K562 (cell line): ENCODE measurements around the gene PPP2R5A. TPM values are rescaled to one million over a fixed set of nuclear protein-coding genes. Genes with fewer than 3 reads are reported as not detected.

Source experiments
- ATAC-seq: fragments of 200-7000 bp; cut with Tn5 transposase; 3 replicates; pipeline ENCODE4 v1.9.1; 2020; ENCODE audit warnings: moderate library complexity
- BruUV-seq: library from RNA; stranded (reverse); fragments of 400-500 nt; replicated peaks from 2 replicates; lab custom pipeline; 2021; lab: Mats Ljungman, UMichigan
- CTCF ChIA-PET: fragments of 300-600 bp; formaldehyde crosslinking; extraction: SDS; loops from one replicate; lab custom pipeline; 2021; ENCODE audit warnings: low intra/inter-chr PET ratio; lab: Yijun Ruan, JAX
- POLR2A ChIA-PET: fragments of 300-600, 350-650 bp; sonication (Branson Sonifier 250); formaldehyde crosslinking; extraction: SDS; loops from one replicate; lab custom pipeline; 2021; ENCODE audit warnings: antibody characterized with exemption, inconsistent platforms; lab: Yijun Ruan, JAX
- DNase-seq, 4 experiments: peaks; one replicate each; pipeline versions ENCODE4 v3.0.0 to v3.0.0-alpha.2; 2011 to 2018; ENCODE audit warnings: low spot score in 3 of 4, mixed read lengths in 3 of 4; ENCODE audit errors: extremely low read depth in 1 of 4
- FAIRE-seq: peaks from 2 replicates; lab custom pipeline; 2011; peaks lifted over from hg19 to GRCh38; lab: Jason Lieb, UNC
- H2AFZ ChIP-seq: 2 replicates; pipeline ENCODE4 v1.6.0; 2011; ENCODE audit warnings: low read depth, low read length, control low read depth, inconsistent platforms
- H3K27ac ChIP-seq: fragments of 200-600 bp; 3 replicates; pipeline ENCODE4 v1.8.0; 2011; ENCODE audit warnings: low read depth, mild to moderate bottlenecking, control low read depth, inconsistent platforms, low read length, moderate library complexity, mixed read lengths; ENCODE audit errors: extremely low read depth
- H3K27me3 ChIP-seq, 2 experiments: fragments of 300-600 bp in 1 of 2; 2 replicates in 1 of 2; 3 replicates in 1 of 2; pipeline versions ENCODE4 v1.6.0 to v1.8.0; 2011; ENCODE audit warnings: inconsistent platforms in 2 of 2, low read length in 2 of 2, mild to moderate bottlenecking in 1 of 2, mixed read lengths in 1 of 2, moderate library complexity in 1 of 2; ENCODE audit not compliant: control insufficient read depth in 2 of 2, insufficient read depth in 2 of 2
- H3K36me3 ChIP-seq: fragments of 300-600 bp; 3 replicates; pipeline ENCODE4 v1.8.0; 2011; ENCODE audit warnings: mild to moderate bottlenecking, low read length, inconsistent platforms; ENCODE audit not compliant: control insufficient read depth, insufficient read depth
- H3K4me1 ChIP-seq, 2 experiments: fragments of 200-600 bp in 1 of 2; replicated peaks in 1 of 2; 2 replicates in 1 of 2; 3 replicates in 1 of 2; pipeline versions ENCODE4 v1.5.1 to v1.8.0; 2011; ENCODE audit warnings: inconsistent platforms in 2 of 2, low read length in 2 of 2, mild to moderate bottlenecking in 1 of 2, mixed read lengths in 1 of 2, moderate library complexity in 1 of 2; ENCODE audit not compliant: control insufficient read depth in 2 of 2, insufficient read depth in 2 of 2
- H3K4me2 ChIP-seq: 2 replicates; pipeline ENCODE4 v1.6.1; 2011; ENCODE audit warnings: low read length, control low read depth, inconsistent platforms, mixed read lengths; ENCODE audit not compliant: insufficient read depth
- H3K4me3 ChIP-seq: fragments of 200-600 bp; sonication (generic), shearing (Covaris generic); 2 replicates; pipeline ENCODE4 v1.5.1; 2016; ENCODE audit warnings: control low read depth, inconsistent platforms
- H3K79me2 ChIP-seq: fragments of 200-600 bp; 3 replicates; pipeline ENCODE4 v1.8.0; 2011; ENCODE audit warnings: low read length, inconsistent platforms; ENCODE audit not compliant: control insufficient read depth, insufficient read depth
- H3K9ac ChIP-seq, 2 experiments: 2 replicates each; pipeline versions ENCODE4 v1.6.0 to v1.6.1; 2011; ENCODE audit warnings: low read depth in 2 of 2, low read length in 2 of 2, control low read depth in 1 of 2, inconsistent platforms in 1 of 2, mild to moderate bottlenecking in 1 of 2, mixed read lengths in 1 of 2; ENCODE audit not compliant: insufficient read depth in 1 of 2
- H3K9me1 ChIP-seq: one replicate; pipeline ENCODE4 v1.6.0; 2011; ENCODE audit warnings: inconsistent platforms, mild to moderate bottlenecking, low read length, moderate library complexity; ENCODE audit not compliant: control insufficient read depth, insufficient read depth
- H3K9me3 ChIP-seq: replicated peaks from 2 replicates; pipeline ENCODE4 v1.5.1; 2011; ENCODE audit warnings: low read depth, low read length, inconsistent platforms; ENCODE audit not compliant: control insufficient read depth, insufficient read depth
- H4K20me1 ChIP-seq: replicated peaks from 2 replicates; pipeline ENCODE4 v1.6.1; 2011; ENCODE audit warnings: low read length, inconsistent platforms, mixed read lengths; ENCODE audit not compliant: control insufficient read depth, insufficient read depth
- E2F3 ChIP-seq: fragments of 250-450 bp; sonication (Bioruptor Pico); IDR thresholded peaks from 2 replicates; pipeline ENCODE4 v1.4.0; 2020; ENCODE audit warnings: mild to moderate bottlenecking
- FOXK1 ChIP-seq: sonication (generic); formaldehyde crosslinking; IDR thresholded peaks from 2 replicates; pipeline ENCODE4 v1.8.0; 2022; ENCODE audit warnings: missing genetic modification reagents, mild to moderate bottlenecking, borderline replicate concordance
- GTF2E2 ChIP-seq: fragments of 200-800 bp; sonication (Bioruptor generic); IDR thresholded peaks from 2 replicates; pipeline ENCODE4 v1.6.1; 2016; ENCODE audit warnings: missing genetic modification characterization, missing compliant biosample characterization
- KAT2B ChIP-seq: IDR thresholded peaks from one replicate; pipeline ENCODE4 v1.6.1; 2012; ENCODE audit warnings: low read depth, mild to moderate bottlenecking, control low read depth, inconsistent platforms, low read length, moderate library complexity
- SIN3B ChIP-seq: fragments of 450-650 bp; IDR thresholded peaks from 2 replicates; pipeline ENCODE4 v1.6.1; 2017; ENCODE audit warnings: low read depth, mild to moderate bottlenecking, moderate library complexity
- TCF7 ChIP-seq: sonication (generic); IDR thresholded peaks from 2 replicates; pipeline ENCODE4 v1.6.1; 2016; ENCODE audit warnings: antibody characterized with exemption, borderline replicate concordance
- TEAD2 ChIP-seq: fragments of 450-650 bp; IDR thresholded peaks from 2 replicates; pipeline ENCODE4 v1.6.1; 2016; ENCODE audit warnings: missing genetic modification characterization, control low read depth, missing compliant biosample characterization
- ZBTB8A ChIP-seq: fragments of 450-650 bp; IDR thresholded peaks from 2 replicates; pipeline ENCODE4 v1.6.1; 2018; ENCODE audit warnings: mild to moderate bottlenecking, moderate library complexity; ENCODE audit not compliant: partially characterized antibody
- ZNF143 ChIP-seq: sonication (generic); formaldehyde crosslinking; IDR thresholded peaks from 2 replicates; pipeline ENCODE4 v1.9.0; 2022; ENCODE audit warnings: mild to moderate bottlenecking, missing genetic modification reagents
- ZNF551 ChIP-seq: fragments of 250-450 bp; sonication (Bioruptor Pico); IDR thresholded peaks from 2 replicates; pipeline ENCODE4 v1.5.0; 2021; ENCODE audit warnings: mild to moderate bottlenecking, moderate library complexity
- ZNF76 ChIP-seq: fragments of 250-450 bp; sonication (Bioruptor Pico); IDR thresholded peaks from 2 replicates; pipeline ENCODE4 v1.4.0; 2020; ENCODE audit warnings: mild to moderate bottlenecking, moderate library complexity, borderline replicate concordance
- WGBS: fragments of 100-300 bp; shearing (Covaris generic); methylation state at CpG from one replicate; pipeline ENCODE4 v1.1.6; 2016; ENCODE audit warnings: low coverage, mixed read lengths; ENCODE audit not compliant: insufficient coverage; ENCODE audit errors: missing lambda C conversion rate; 5-methylcytosine and 5-hydroxymethylcytosine counted together
- in situ Hi-C: fragments of 300-500 bp; cut with MboI; formaldehyde crosslinking; loops from 4 replicates; pipeline ENCODE4 v1.15.0; 2018; ENCODE audit warnings: inconsistent platforms, mixed read lengths
- intact Hi-C: fragments of 100-400 bp; cut with micrococcal nuclease; formaldehyde crosslinking; loops from 2 replicates; pipeline ENCODE4 v1.14.2; 2022
- polyA plus RNA-seq, 8 experiments: library from polyadenylated mRNA; depleted of rRNA in 4 of 8; stranded (reverse) in 5 of 8; unstranded in 3 of 8; fragments of >200 nt; fragmentation: Nextera tagmentation in 2 of 8; fragmentation: Illumina TruSeq in 1 of 8; extraction: Ambion mirVana in 2 of 8; extraction: Trizol in 1 of 8; gene quantifications; 2 replicates each; pipeline versions ENCODE4 v1.2.1 to v1.2.3, GENCODE V29; 2011 to 2014; ENCODE audit warnings: inconsistent platforms in 1 of 8, missing spikeins in 1 of 8
- total RNA-seq, 7 experiments: library from RNA; depleted of rRNA in 6 of 7; stranded (reverse); fragments of >200 nt in 6 of 7; fragmentation: Illumina TruSeq in 2 of 7; extraction: Trizol in 2 of 7; gene quantifications; 2 replicates each; pipeline versions ENCODE4 v1.2.1 to v1.2.3, GENCODE V29; 2011 to 2021; ENCODE audit warnings: low replicate concordance in 1 of 7
- TF ChIP-seq, protein P1 (sequence below): fragments of 450-650 bp; IDR thresholded peaks from 2 replicates; pipeline ENCODE4 v1.6.1; 2016; ENCODE audit warnings: mild to moderate bottlenecking
- TF ChIP-seq, protein P2 (sequence below): fragments of 450-650 bp; conservative IDR thresholded peaks from 2 replicates; pipeline ENCODE4 v1.6.1; 2016; ENCODE audit warnings: missing genetic modification characterization, low read depth, mild to moderate bottlenecking, missing compliant biosample characterization, moderate library complexity
- TF ChIP-seq, protein P3 (sequence below), 3 experiments: IDR thresholded peaks in 2 of 3; conservative IDR thresholded peaks in 1 of 3; 2 replicates each; pipeline ENCODE4 v1.5.1; 2011 to 2012; ENCODE audit warnings: low read length in 3 of 3, mild to moderate bottlenecking in 3 of 3, control low read depth in 2 of 3, improper control_type of control experiment in 1 of 3, inconsistent platforms in 1 of 3, low read depth in 1 of 3, mixed read lengths in 1 of 3, moderate library complexity in 1 of 3; ENCODE audit not compliant: insufficient read depth in 2 of 3

PPP2R5A gene
- total and polyA plus RNA-seq, 9 of the 15 experiments (the other 6 are each of a cell fraction or from before 2014, with no cell fraction given), result 26.9 to 106 (median 64.3) TPM

DNA sequence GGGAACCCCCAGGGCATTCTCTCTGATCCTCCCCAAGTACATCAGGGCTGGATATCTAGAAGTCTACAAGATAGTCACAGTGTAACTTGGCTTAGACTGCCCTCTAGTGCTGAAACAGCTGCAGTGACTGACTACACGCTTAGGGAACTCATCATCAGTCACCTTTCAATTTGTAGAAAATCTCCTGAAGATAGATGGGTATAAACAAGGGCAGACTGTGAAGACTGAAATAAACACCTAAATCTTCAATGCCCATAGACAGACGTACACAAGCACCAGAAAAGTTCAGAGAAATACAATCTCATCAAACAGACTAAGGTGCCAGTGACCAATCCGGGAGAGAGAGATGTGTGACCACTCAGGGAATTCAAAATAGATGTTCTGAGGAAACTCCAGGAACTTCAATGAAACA, 82.9 kb downstream of the PPP2R5A start:
- Histone ChIP-seq H2AFZ (no peak overlapping the region), H4K20me1 (no peaks in the 10 kb centered on the region), H3K79me2 (no peaks in the 10 kb centered on the region), H3K4me2 (no peak overlapping the region), H3K9me1 (no peaks in the 10 kb centered on the region), H3K4me3 (no peak overlapping the region), H3K4me1 (no peaks in the 10 kb centered on the region), H3K36me3 (peaks cover 49% of the 10 kb centered on the region; the same call in 2 of the 3 replicates), H3K9me3 (peaks cover 3% of the 10 kb centered on the region; the same call in 1 of the 2 replicates), H3K27me3 (no peaks in the 10 kb centered on the region), H3K27ac (no peak overlapping the region), H3K9ac (no peak overlapping the region)
- WGBS, result 64% methylated on average over 3 of the region's 3 CpGs
- POLR2A ChIA-PET, result interaction anchor here (1.3 kb wide), 1 partner anchor 12 kb away, joined by 4 read pairs; no protein-coding TSS in a partner anchor
- intact Hi-C loops, result loop anchor here (2.0 to 5.0 kb wide), 3 partner anchors 89 to 686 kb away; no protein-coding TSS in a partner anchor
- no TSS peak for BruUV-seq
- in situ Hi-C loops, result loop anchor here (25.0 kb wide), 1 partner anchor 681 kb away; the partner anchor contains the start of gene NEK2
- CTCF ChIA-PET, result interaction anchor here (0.5 to 0.9 kb wide), 3 partner anchors 13 to 305 kb away, joined by 3 read pairs; no protein-coding TSS in a partner anchor
- FAIRE-seq (peak; percentile 91), ATAC-seq (peak; percentile 98), DNase-seq (peak; percentile 68 to 83 (median 71))
- TF ChIP-seq GTF2E2 (tag) (no peak), TEAD2 (no peak), E2F3 (CRISPR knock-in tag) (no peak), TCF7 (no peak), SIN3B (no peak), ZNF76 (no peak), ZNF143 (CRISPR knock-in tag) (no peak), ZBTB8A (no peak), KAT2B (no peak), FOXK1 (CRISPR knock-in tag) (no peak), ZNF551 (CRISPR knock-in tag) (no peak)
- TF ChIP-seq, protein P1, sequence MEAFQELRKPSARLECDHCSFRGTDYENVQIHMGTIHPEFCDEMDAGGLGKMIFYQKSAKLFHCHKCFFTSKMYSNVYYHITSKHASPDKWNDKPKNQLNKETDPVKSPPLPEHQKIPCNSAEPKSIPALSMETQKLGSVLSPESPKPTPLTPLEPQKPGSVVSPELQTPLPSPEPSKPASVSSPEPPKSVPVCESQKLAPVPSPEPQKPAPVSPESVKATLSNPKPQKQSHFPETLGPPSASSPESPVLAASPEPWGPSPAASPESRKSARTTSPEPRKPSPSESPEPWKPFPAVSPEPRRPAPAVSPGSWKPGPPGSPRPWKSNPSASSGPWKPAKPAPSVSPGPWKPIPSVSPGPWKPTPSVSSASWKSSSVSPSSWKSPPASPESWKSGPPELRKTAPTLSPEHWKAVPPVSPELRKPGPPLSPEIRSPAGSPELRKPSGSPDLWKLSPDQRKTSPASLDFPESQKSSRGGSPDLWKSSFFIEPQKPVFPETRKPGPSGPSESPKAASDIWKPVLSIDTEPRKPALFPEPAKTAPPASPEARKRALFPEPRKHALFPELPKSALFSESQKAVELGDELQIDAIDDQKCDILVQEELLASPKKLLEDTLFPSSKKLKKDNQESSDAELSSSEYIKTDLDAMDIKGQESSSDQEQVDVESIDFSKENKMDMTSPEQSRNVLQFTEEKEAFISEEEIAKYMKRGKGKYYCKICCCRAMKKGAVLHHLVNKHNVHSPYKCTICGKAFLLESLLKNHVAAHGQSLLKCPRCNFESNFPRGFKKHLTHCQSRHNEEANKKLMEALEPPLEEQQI, result no peak
- TF ChIP-seq, protein P2, sequence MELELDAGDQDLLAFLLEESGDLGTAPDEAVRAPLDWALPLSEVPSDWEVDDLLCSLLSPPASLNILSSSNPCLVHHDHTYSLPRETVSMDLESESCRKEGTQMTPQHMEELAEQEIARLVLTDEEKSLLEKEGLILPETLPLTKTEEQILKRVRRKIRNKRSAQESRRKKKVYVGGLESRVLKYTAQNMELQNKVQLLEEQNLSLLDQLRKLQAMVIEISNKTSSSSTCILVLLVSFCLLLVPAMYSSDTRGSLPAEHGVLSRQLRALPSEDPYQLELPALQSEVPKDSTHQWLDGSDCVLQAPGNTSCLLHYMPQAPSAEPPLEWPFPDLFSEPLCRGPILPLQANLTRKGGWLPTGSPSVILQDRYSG (tag), result no peak
- TF ChIP-seq, protein P3, sequence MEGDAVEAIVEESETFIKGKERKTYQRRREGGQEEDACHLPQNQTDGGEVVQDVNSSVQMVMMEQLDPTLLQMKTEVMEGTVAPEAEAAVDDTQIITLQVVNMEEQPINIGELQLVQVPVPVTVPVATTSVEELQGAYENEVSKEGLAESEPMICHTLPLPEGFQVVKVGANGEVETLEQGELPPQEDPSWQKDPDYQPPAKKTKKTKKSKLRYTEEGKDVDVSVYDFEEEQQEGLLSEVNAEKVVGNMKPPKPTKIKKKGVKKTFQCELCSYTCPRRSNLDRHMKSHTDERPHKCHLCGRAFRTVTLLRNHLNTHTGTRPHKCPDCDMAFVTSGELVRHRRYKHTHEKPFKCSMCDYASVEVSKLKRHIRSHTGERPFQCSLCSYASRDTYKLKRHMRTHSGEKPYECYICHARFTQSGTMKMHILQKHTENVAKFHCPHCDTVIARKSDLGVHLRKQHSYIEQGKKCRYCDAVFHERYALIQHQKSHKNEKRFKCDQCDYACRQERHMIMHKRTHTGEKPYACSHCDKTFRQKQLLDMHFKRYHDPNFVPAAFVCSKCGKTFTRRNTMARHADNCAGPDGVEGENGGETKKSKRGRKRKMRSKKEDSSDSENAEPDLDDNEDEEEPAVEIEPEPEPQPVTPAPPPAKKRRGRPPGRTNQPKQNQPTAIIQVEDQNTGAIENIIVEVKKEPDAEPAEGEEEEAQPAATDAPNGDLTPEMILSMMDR (IDR thresholded peaks at IDR 0.05 in 2 of 3, conservative IDR thresholded peaks at IDR 0.05 in 1 of 3; ENCODE audit: insufficient read depth in 2 of 3, low read depth in 1 of 3, low read length in 3 of 3), result peak; percentile 82 to 85 (median 83)
